Uterus (tissue), 4 donors: ENCODE data around the gene EBLN1. TPM values are rescaled to one million over a fixed set of nuclear protein-coding genes. Genes with fewer than 3 reads are reported as not detected.

Experiments
- DNase-seq, 2 donors: peaks; one replicate each; pipeline ENCODE4 v3.0.0-alpha.2; 2019 to 2020
- H3K27ac ChIP-seq, 2 donors: fragments of 200-600 bp; sonication (generic); 1 replicate in 1 of 2; 2 replicates in 1 of 2; pipeline ENCODE4 v1.5.1; 2016 to 2018
- H3K27me3 ChIP-seq, 2 donors: fragments of 200-600 bp; sonication (generic); one replicate each; pipeline ENCODE4 v1.5.1; 2018 to 2019; ENCODE audit warnings: control low read depth in 1 of 2
- H3K36me3 ChIP-seq, 2 donors: fragments of 200-600 bp; sonication (generic); one replicate each; pipeline ENCODE4 v1.5.1; 2019; ENCODE audit warnings: control low read depth in 1 of 2
- H3K4me1 ChIP-seq, 2 donors: fragments of 200-600 bp; sonication (generic); one replicate each; pipeline ENCODE4 v1.5.1; 2018 to 2019; ENCODE audit warnings: control low read depth in 1 of 2
- H3K4me3 ChIP-seq, 2 donors: fragments of 200-600 bp; sonication (generic); 1 replicate in 1 of 2; 2 replicates in 1 of 2; pipeline ENCODE4 v1.5.1; 2018 to 2019; ENCODE audit warnings: mild to moderate bottlenecking in 1 of 2
- H3K9me3 ChIP-seq, 2 donors: fragments of 200-600 bp; sonication (generic); one replicate each; pipeline ENCODE4 v1.5.1; 2019; ENCODE audit warnings: control low read depth in 1 of 2
- CTCF ChIP-seq, 4 experiments: fragments of 200-600 bp in 2 of 4; fragments of 450-650 bp in 2 of 4; sonication (generic) in 2 of 4; IDR thresholded peaks; one replicate each; pipeline ENCODE4 v1.5.1; 2016 to 2019; ENCODE audit warnings: antibody characterized with exemption in 4 of 4, mild to moderate bottlenecking in 2 of 4, moderate library complexity in 1 of 4
- POLR2A ChIP-seq, 2 donors: fragments of 450-650 bp; IDR thresholded peaks; one replicate each; pipeline ENCODE4 v1.6.1; 2016; ENCODE audit warnings: antibody characterized with exemption in 2 of 2, mild to moderate bottlenecking in 1 of 2, moderate library complexity in 1 of 2
- intact Hi-C: fragments of 100-400 bp; cut with DNase I; formaldehyde crosslinking; loops from one replicate; pipeline ENCODE4 v1.15.1; 2023; ENCODE audit warnings: low total_unique reads
- total RNA-seq, 4 donors: library from RNA; depleted of rRNA in 3 of 4; stranded (reverse); fragments of >200 nt in 3 of 4; gene quantifications; one replicate each; pipeline versions ENCODE4 v1.1.0 to v1.2.4, GENCODE V29; 2014 to 2023
- donor health status: DM: yes; HTN: yes; CAD: no.

EBLN1 gene
- total RNA-seq, 4 donors from 2014 or later, result 0.21 TPM; not detected in 3

GRCh38 chr10:22183771-22184461, 33.9 kb downstream of the EBLN1 start:
- no peaks in the 10 kb centered on the region for H3K36me3 ChIP-seq
- H3K9me3 ChIP-seq, result no peaks in the 10 kb centered on the region
- H3K4me3 ChIP-seq, result no peak overlapping the region
- H3K27me3 ChIP-seq, result no peaks in the 10 kb centered on the region
- no peak overlapping the region for H3K27ac ChIP-seq
- no peak for DNase-seq
- no peak for TF ChIP-seq POLR2A (IDR thresholded peaks at IDR 0.05)
- TF ChIP-seq CTCF (IDR thresholded peaks at IDR 0.05), result no peak
- H3K4me1 ChIP-seq, result no peaks in the 10 kb centered on the region
- intact Hi-C loops, result no loop called here

DNA sequence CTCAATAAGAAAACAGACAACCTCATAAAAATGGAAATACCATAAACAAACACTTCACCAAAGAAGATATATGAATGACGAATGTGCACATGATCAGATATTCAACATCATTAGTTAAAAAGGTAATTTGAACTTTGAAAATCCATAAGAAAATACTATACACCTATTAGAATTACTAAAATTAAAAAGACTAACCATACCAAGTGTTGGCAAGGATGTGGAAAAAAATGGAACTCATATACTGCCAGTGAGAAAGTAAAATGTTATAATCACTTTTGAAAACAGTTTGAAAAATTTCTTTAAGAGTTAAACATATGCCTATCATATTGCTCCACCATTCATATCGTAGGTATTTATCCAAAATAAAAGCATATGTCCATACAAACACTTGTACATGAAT, 37.1 kb downstream of the EBLN1 start:
- Histone ChIP-seq H3K36me3 (no peaks in the 10 kb centered on the region), H3K27me3 (no peaks in the 10 kb centered on the region), H3K4me3 (no peak overlapping the region), H3K27ac (no peak overlapping the region), H3K9me3 (no peaks in the 10 kb centered on the region), H3K4me1 (no peaks in the 10 kb centered on the region)
- intact Hi-C loops, result no loop called here
- DNase-seq, result no peak
- no peak for TF ChIP-seq CTCF (IDR thresholded peaks at IDR 0.05)
- TF ChIP-seq POLR2A (IDR thresholded peaks at IDR 0.05), result no peak

GRCh38 chr10:22174442-22174841, 43.4 kb downstream of the EBLN1 start:
- no peak for DNase-seq

GRCh38 chr10:22171131-22171530, 46.7 kb downstream of the EBLN1 start:
- no peak for DNase-seq
- Histone ChIP-seq H3K4me1 (no peaks in the 10 kb centered on the region), H3K4me3 (no peak overlapping the region), H3K27me3 (no peaks in the 10 kb centered on the region), H3K36me3 (no peaks in the 10 kb centered on the region), H3K9me3 (no peaks in the 10 kb centered on the region), H3K27ac (no peak overlapping the region)
- intact Hi-C loops, result no loop called here
- TF ChIP-seq CTCF (IDR thresholded peaks at IDR 0.05) (no peak), POLR2A (IDR thresholded peaks at IDR 0.05) (no peak)

More at GRCh38 chr10:22174442-22174841, 43.4 kb downstream of the EBLN1 start:
- Histone ChIP-seq H3K9me3 (no peaks in the 10 kb centered on the region), H3K4me1 (no peaks in the 10 kb centered on the region), H3K4me3 (no peak overlapping the region), H3K27ac (no peak overlapping the region), H3K27me3 (no peaks in the 10 kb centered on the region), H3K36me3 (no peaks in the 10 kb centered on the region)
- intact Hi-C loops, result no loop called here
- TF ChIP-seq POLR2A (IDR thresholded peaks at IDR 0.05) (no peak), CTCF (IDR thresholded peaks at IDR 0.05) (no peak)

DNA sequence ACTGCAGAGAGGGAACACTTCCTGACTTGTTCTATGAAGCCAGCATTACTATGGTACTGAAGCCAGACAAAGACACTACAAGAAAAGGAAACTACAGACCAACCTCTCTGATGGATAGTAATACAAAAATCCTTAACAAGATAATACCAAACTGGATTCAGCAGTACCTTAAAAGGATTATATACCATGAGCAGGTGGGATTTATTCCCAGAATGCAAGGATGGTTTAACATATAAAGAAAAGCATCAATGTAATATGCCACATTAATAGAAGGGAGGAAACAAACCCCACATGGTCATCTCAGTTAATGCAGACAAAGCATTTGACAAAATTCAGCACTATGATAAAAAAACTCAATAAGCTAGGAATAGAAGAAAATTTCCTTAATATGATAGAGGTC, 47.2 kb downstream of the EBLN1 start:
- Histone ChIP-seq H3K36me3 (no peaks in the 10 kb centered on the region), H3K9me3 (no peaks in the 10 kb centered on the region), H3K4me3 (no peak overlapping the region), H3K27ac (no peak overlapping the region), H3K4me1 (no peaks in the 10 kb centered on the region), H3K27me3 (no peaks in the 10 kb centered on the region)
- intact Hi-C loops, result no loop called here
- no peak for DNase-seq
- TF ChIP-seq CTCF (IDR thresholded peaks at IDR 0.05), result no peak
- TF ChIP-seq POLR2A (IDR thresholded peaks at IDR 0.05), result no peak
